SKM-1 treated with dmso at 0.1 percent for 144 hours (cell line): ENCODE results near the gene TRIM2.

Experiments
- DNase-seq: peaks from one replicate; lab custom pipeline; 2025; ENCODE audit not compliant: unreplicated experiment; lab: John Stamatoyannopoulos, UW

The TRIM2 gene

GRCh38 chr4:153367092-153367491, 162.8 kb downstream of the TRIM2 start:
- no peak for DNase-seq

GRCh38 chr4:153369021-153369420, 164.8 kb downstream of the TRIM2 start:
- no peak for DNase-seq

DNA sequence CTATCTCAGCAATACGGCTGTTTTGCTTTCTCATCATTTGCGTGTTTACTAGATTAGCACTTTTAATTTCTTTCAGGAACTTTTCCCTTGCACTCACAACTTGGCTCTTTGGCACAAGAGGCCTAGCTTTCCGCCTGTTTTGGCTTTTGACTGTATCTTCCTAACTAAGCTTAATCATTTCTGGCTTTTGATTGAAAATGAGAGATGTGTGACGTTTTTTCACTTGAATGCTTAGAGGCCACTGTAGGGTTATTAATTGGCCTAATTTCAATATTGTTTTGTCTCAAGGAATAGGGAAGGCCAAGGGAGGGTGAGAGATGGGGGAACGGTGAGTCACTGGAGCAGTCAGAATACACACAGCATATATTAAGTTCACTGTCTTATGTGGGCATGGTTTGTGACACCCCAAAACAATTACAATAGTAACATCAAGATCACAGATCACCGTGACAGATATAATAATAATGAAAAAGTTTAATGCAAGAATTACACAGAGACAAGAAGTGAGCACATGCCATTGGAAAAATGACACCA, 167.5 kb downstream of the TRIM2 start:
- no peak for DNase-seq

GRCh38 chr4:153372967-153373562, 168.8 kb downstream of the TRIM2 start:
- DNase-seq = no peak

GRCh38 chr4:153374442-153374841, 170.2 kb downstream of the TRIM2 start:
- DNase-seq = no peak

GRCh38 chr4:153375303-153375702, 171.1 kb downstream of the TRIM2 start:
- DNase-seq = no peak

DNA sequence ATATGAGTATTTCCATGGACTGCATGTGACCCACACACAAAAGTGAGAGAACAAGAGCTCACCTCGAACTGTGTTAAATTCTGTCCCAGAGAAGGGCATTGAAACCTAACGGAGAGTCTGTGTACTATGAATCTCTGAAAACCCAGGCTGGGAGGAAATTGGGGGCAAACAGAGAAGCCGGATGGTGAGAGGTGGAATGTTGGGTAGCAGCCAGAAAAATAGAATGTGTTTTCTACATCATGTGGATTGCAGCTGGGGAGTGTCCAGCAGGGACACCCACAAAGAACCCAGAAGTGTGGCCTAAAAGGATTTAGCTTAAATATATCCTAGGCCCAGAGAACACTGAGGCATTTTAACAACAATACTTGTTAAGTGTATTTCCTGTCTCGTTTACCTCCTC, 178.9 kb downstream of the TRIM2 start:
- no peak for DNase-seq

GRCh38 chr4:153384160-153384559, 179.9 kb downstream of the TRIM2 start:
- no peak for DNase-seq

DNA sequence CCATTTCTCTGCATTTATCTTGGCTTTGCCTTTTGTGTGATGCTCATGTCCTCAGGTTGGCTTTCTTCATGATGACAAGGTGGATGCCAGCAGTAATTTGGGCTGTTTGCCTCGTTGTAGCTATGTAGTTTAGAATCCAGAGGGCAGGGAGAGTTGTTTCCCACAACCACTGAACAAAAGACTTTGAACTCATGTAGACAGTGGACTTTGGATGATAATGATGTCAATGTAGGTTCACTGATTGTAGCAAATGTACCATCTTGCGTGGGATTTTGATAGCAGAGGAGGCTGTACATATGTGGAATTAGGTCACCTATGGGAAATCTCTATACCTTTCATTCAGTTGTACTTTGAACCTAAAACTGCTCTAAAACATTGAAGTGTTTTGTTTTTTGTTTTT, 181.5 kb downstream of the TRIM2 start:
- no peak for DNase-seq

GRCh38 chr4:153387981-153388380, 183.7 kb downstream of the TRIM2 start:
- no peak for DNase-seq
